Kidney (tissue), 14 donors: Measurements from ENCODE around the gene DSCAML1. TPM values are rescaled to one million over a fixed set of nuclear protein-coding genes. Genes with fewer than 3 reads are reported as not detected.

Experiments
- DNase-seq, 5 donors: peaks; one replicate each; pipeline ENCODE4 v3.0.0-alpha.2; 2013 to 2020
- FAIRE-seq: peaks from 2 replicates; lab custom pipeline; 2012; peaks lifted over from hg19 to GRCh38; lab: Jason Lieb, UNC
- H3K27ac ChIP-seq, 2 donors: one replicate each; pipeline ENCODE4 v1.7.0; 2013; ENCODE audit warnings: low read depth in 2 of 2, low read length in 2 of 2, inconsistent platforms in 1 of 2
- H3K27me3 ChIP-seq: one replicate; pipeline ENCODE4 v1.7.1; 2013; ENCODE audit warnings: low read length, inconsistent platforms; ENCODE audit not compliant: control insufficient read depth, insufficient read depth
- H3K36me3 ChIP-seq, 3 donors: one replicate each; pipeline versions ENCODE4 v1.7.0 to v1.7.1; 2013; ENCODE audit warnings: low read length in 3 of 3, control low read depth in 1 of 3, inconsistent platforms in 1 of 3; ENCODE audit not compliant: insufficient read depth in 3 of 3, control insufficient read depth in 2 of 3
- H3K4me1 ChIP-seq, 3 donors: one replicate each; pipeline versions ENCODE4 v1.7.0 to v1.7.1; 2013; ENCODE audit warnings: low read length in 3 of 3, inconsistent platforms in 1 of 3, low read depth in 1 of 3; ENCODE audit not compliant: control insufficient read depth in 2 of 3, insufficient read depth in 2 of 3
- H3K4me3 ChIP-seq, 3 donors: one replicate each; pipeline versions ENCODE4 v1.7.0 to v1.8.1; 2013; ENCODE audit warnings: low read length in 3 of 3, control low read depth in 1 of 3, inconsistent platforms in 1 of 3
- H3K9ac ChIP-seq, 3 donors: one replicate each; pipeline versions ENCODE4 v1.7.0 to v1.7.1; 2013; ENCODE audit warnings: low read length in 3 of 3, control low read depth in 1 of 3, inconsistent platforms in 1 of 3
- H3K9me3 ChIP-seq, 3 donors: one replicate each; pipeline versions ENCODE4 v1.7.0 to v1.7.1; 2013; ENCODE audit warnings: low read length in 3 of 3, control low read depth in 1 of 3, inconsistent platforms in 1 of 3; ENCODE audit not compliant: control insufficient read depth in 2 of 3, insufficient read depth in 1 of 3
- intact Hi-C: fragments of 100-400 bp; cut with DNase I; formaldehyde crosslinking; loops from one replicate; pipeline ENCODE4 v1.11.1; 2022
- polyA plus RNA-seq: library from polyadenylated mRNA; stranded (reverse); fragments of 350-450 nt; fragmentation: Illumina TruSeq; extraction: RNeasy Lipid Tissue Mini Kit (QIAGEN cat#74804); gene quantifications from one replicate; pipeline ENCODE4 v1.2.3, GENCODE V29; 2014; ENCODE audit warnings: low read depth, low replicate concordance; ENCODE audit not compliant: insufficient read depth
- total RNA-seq: library from RNA; stranded (reverse); fragmentation: NEBNext Ultra II Directional; extraction: Animal tissue kit (Norgen Biotek cat#: 25700); gene quantifications from one replicate; pipeline ENCODE4 v1.2.1, GENCODE V29; 2021
- TF ChIP-seq, protein P1 (sequence below): IDR thresholded peaks from 3 replicates; pipeline ENCODE4 v1.5.1; 2012; ENCODE audit warnings: mild to moderate bottlenecking, moderate library complexity, borderline replicate concordance; ENCODE audit not compliant: insufficient read depth; ENCODE audit errors: extremely low read depth
- donor health status: control.
- donor health status: control.
- donor health status: control.
- donor health status: control.
- donor health status: control.
- donor health status: DM: yes; HTN: yes; CAD: no.
- donor health status: Normal renal cell carcinoma (clear cell type).

Gene DSCAML1
- total and polyA plus RNA-seq, 2 donors from 2014 or later, result 0.95 to 17.3 TPM

DNA sequence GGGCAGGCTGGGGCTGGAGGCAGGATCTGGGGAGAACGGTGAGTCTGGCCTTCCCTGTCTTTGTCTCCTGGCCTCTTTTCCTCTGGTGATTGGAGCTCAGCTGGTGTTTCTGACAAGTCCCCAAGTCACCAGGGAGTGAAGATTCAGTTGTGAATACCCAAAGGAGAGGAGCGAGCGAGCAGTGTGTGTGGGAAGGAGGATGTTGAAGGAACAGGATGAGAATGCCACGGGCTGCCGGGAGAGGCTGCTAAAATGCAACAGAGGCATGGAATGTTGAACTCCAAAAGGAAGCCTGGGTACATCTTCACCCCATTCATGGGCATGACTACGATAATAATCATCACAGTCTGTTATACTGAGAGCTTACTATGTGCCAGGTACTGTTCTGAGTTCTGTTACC lies 306.1 kb downstream of the DSCAML1 start:
- Histone ChIP-seq H3K36me3 (no peaks in the 10 kb centered on the region), H3K27ac (no peak overlapping the region), H3K4me3 (no peak overlapping the region), H3K27me3 (no peaks in the 10 kb centered on the region), H3K9ac (no peak overlapping the region), H3K9me3 (no peaks in the 10 kb centered on the region), H3K4me1 (no peaks in the 10 kb centered on the region)
- FAIRE-seq (no peak), DNase-seq (no peak)
- TF ChIP-seq, protein P1, sequence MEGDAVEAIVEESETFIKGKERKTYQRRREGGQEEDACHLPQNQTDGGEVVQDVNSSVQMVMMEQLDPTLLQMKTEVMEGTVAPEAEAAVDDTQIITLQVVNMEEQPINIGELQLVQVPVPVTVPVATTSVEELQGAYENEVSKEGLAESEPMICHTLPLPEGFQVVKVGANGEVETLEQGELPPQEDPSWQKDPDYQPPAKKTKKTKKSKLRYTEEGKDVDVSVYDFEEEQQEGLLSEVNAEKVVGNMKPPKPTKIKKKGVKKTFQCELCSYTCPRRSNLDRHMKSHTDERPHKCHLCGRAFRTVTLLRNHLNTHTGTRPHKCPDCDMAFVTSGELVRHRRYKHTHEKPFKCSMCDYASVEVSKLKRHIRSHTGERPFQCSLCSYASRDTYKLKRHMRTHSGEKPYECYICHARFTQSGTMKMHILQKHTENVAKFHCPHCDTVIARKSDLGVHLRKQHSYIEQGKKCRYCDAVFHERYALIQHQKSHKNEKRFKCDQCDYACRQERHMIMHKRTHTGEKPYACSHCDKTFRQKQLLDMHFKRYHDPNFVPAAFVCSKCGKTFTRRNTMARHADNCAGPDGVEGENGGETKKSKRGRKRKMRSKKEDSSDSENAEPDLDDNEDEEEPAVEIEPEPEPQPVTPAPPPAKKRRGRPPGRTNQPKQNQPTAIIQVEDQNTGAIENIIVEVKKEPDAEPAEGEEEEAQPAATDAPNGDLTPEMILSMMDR, result no peak
- intact Hi-C loops, result no loop called here

DNA sequence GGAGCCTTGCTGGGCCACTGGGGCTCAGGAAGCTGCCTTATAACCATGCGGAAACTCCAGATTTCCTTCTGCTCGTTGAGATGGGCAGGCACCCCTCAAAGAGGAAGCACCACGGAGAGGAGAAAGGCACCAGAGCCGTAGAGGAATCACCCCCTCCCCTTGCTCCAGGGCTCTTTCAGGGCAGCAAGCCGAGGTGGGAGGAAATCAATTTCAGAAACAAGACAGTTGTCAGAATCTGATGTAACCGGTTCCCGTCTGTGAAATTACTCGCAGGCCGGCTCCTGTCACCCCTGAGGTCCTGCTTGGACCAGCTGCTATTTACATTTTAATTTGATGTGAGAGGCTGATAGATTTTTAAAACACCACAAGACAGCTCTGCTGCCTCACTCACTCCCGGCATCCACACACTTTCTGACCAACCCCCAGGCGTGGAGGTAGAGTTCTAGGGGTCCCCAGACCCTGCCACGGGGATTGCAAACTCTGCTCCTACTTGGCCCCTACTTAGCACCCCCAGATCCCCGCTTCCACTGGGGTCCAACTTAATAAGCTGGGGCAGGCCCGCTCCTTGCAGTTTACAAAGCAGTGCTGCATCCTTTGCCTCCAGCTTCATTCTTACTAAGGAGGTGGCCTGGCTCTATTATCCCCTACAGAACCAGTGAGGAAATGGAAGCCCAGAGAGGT lies 306.9 kb downstream of the DSCAML1 start:
- intact Hi-C loops, result no loop called here

DNA sequence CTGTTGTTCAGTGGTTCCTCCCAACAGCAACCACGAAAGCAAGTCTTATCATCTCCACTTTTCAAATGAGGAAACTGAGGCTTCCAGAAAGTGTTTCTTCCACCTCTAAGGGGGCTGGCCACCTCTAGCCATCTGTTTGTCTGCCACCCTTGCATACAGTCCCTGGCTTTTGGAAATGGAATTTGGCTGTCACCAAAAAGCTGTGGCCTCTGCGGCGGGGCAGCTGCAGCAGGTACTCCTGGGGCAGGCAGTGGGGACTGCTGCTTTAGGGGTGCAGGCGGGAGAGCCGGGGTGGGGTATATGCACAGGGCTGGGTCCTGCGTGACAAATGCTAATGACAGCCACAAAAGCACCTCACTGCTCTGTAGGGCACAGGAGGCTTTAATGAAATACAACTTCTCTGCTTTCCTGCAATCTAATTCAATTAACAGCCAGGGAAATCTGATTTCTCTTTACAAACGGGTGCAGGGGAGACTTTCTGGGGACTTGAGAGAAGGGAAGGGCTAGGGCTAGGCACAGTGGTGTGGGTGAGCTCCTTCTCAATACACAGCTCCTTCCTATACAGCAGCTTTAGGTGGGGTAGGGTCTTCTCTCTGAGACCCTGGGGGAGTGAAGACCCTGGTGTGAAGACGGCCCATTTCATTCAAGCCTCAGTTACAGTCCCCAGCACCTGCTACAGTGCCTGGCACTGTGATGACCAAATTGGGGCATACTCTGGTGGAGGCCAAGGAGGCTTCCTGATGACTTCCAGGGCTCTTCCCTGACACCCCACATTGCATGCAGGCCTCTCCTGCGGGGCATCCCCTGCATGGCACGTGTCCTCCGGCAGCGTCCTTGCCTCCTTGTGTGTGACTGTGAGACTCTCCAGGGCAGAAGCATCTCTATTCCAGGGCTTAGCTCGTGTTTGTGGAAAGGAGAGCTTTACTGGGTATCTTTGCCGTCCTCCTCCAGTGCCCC lies 307.7 kb downstream of the DSCAML1 start:
- DNase-seq (no peak), FAIRE-seq (no peak)
- Histone ChIP-seq H3K36me3 (no peaks in the 10 kb centered on the region), H3K9me3 (no peaks in the 10 kb centered on the region), H3K27ac (no peak overlapping the region), H3K27me3 (no peaks in the 10 kb centered on the region), H3K9ac (no peak overlapping the region), H3K4me3 (no peak overlapping the region), H3K4me1 (no peaks in the 10 kb centered on the region)
- TF ChIP-seq, protein P1, result no peak
- intact Hi-C loops, result no loop called here

More for the DNA sequence above, 306.9 kb downstream of the DSCAML1 start:
- FAIRE-seq (no peak), DNase-seq (peak in 2 of 5 donors; percentile 27 to 48)
- H3K9ac ChIP-seq, result no peak overlapping the region
- H3K36me3 ChIP-seq, result no peaks in the 10 kb centered on the region
- no peak overlapping the region for H3K4me3 ChIP-seq
- TF ChIP-seq, protein P1, result no peak
- H3K9me3 ChIP-seq, result no peaks in the 10 kb centered on the region
- H3K27me3 ChIP-seq, result no peaks in the 10 kb centered on the region
- no peaks in the 10 kb centered on the region for H3K4me1 ChIP-seq
- H3K27ac ChIP-seq, result no peak overlapping the region
